ENCODE measurements around the gene GALNT17.

- no peak for TF ChIP-seq POLR2AphosphoS5 (IDR thresholded peaks at IDR 0.05; ENCODE audit: borderline replicate concordance, low read depth, low read length)
- TF ChIP-seq EZH2 (IDR thresholded peaks at IDR 0.05), result no peak
- TF ChIP-seq FOXP2 (optimal IDR thresholded peaks at IDR 0.05; ENCODE audit: control extremely low read depth, extremely low read length, insufficient read depth), result no peak
Measured at GRCh38 chr7:71208881-71209280, 76.9 kb downstream of the GALNT17 start.
